Parathyroid adenoma (tissue), 2 donors: ENCODE results near the gene NEGR1.

Source experiments
- H2AFZ ChIP-seq: fragments of 300-600 bp; sonication (generic); one replicate; pipeline ENCODE4 v1.7.0; 2017; ENCODE audit warnings: antibody characterized with exemption, mild to moderate bottlenecking
- H3K27ac ChIP-seq: fragments of 300-600 bp; sonication (generic); one replicate; pipeline ENCODE4 v1.7.0; 2017
- H3K27me3 ChIP-seq: fragments of 300-600 bp; sonication (generic); one replicate; pipeline ENCODE4 v1.7.0; 2017; ENCODE audit warnings: low read length; ENCODE audit not compliant: control insufficient read depth, insufficient read depth
- H3K36me3 ChIP-seq: fragments of 300-600 bp; sonication (generic); one replicate; pipeline ENCODE4 v1.7.0; 2017; ENCODE audit warnings: low read length; ENCODE audit not compliant: control insufficient read depth, insufficient read depth
- H3K4me1 ChIP-seq: fragments of 300-600 bp; sonication (generic); one replicate; pipeline ENCODE4 v1.7.0; 2017; ENCODE audit warnings: control low read depth
- H3K4me2 ChIP-seq: fragments of 300-600 bp; sonication (generic); one replicate; pipeline ENCODE4 v1.7.0; 2017; ENCODE audit warnings: low read length
- H3K4me3 ChIP-seq: fragments of 300-600 bp; sonication (generic); one replicate; pipeline ENCODE4 v1.7.0; 2017; ENCODE audit warnings: low read depth, low read length
- H3K79me2 ChIP-seq: fragments of 300-600 bp; sonication (generic); one replicate; pipeline ENCODE4 v1.7.0; 2017; ENCODE audit warnings: control low read depth
- H3K9ac ChIP-seq: fragments of 300-600 bp; sonication (generic); one replicate; pipeline ENCODE4 v1.7.0; 2017; ENCODE audit warnings: mild to moderate bottlenecking
- H3K9me3 ChIP-seq: fragments of 300-600 bp; sonication (generic); one replicate; pipeline ENCODE4 v1.7.0; 2017; ENCODE audit warnings: low read length; ENCODE audit not compliant: control insufficient read depth
- CTCF ChIP-seq: fragments of 300-600 bp; sonication (generic); IDR thresholded peaks from one replicate; pipeline ENCODE4 v1.7.0; 2017; ENCODE audit warnings: antibody characterized with exemption, mild to moderate bottlenecking
- donor health status: primary hyperparathyroidism.

NEGR1 gene

GRCh38 chr1:71786218-71786617, 496.1 kb downstream of the NEGR1 start:
- no peak for TF ChIP-seq CTCF
- H3K9ac ChIP-seq, result no peak overlapping the region
- no peak overlapping the region for H3K4me3 ChIP-seq
- H3K9me3 ChIP-seq, result no peaks in the 10 kb centered on the region
- no peaks in the 10 kb centered on the region for H3K79me2 ChIP-seq
- no peaks in the 10 kb centered on the region for H3K27me3 ChIP-seq
- no peak overlapping the region for H3K4me2 ChIP-seq
- no peak overlapping the region for H3K27ac ChIP-seq
- H2AFZ ChIP-seq, result no peak overlapping the region
- H3K4me1 ChIP-seq, result no peaks in the 10 kb centered on the region
- no peaks in the 10 kb centered on the region for H3K36me3 ChIP-seq

- H3K9me3 ChIP-seq, result no peaks in the 10 kb centered on the region
- no peaks in the 10 kb centered on the region for H3K4me1 ChIP-seq
- no peak overlapping the region for H3K9ac ChIP-seq
- H2AFZ ChIP-seq, result no peak overlapping the region
- no peaks in the 10 kb centered on the region for H3K79me2 ChIP-seq
- no peak overlapping the region for H3K4me3 ChIP-seq
- no peaks in the 10 kb centered on the region for H3K36me3 ChIP-seq
- no peak overlapping the region for H3K27ac ChIP-seq
- H3K27me3 ChIP-seq, result no peaks in the 10 kb centered on the region
- H3K4me2 ChIP-seq, result no peak overlapping the region
- no peak for TF ChIP-seq CTCF
Measured at GRCh38 chr1:71785450-71785849, 496.9 kb downstream of the NEGR1 start.

- no peaks in the 10 kb centered on the region for H3K79me2 ChIP-seq
- H3K36me3 ChIP-seq, result no peaks in the 10 kb centered on the region
- no peak for TF ChIP-seq CTCF
- H3K27me3 ChIP-seq, result no peaks in the 10 kb centered on the region
- no peak overlapping the region for H3K4me2 ChIP-seq
- no peaks in the 10 kb centered on the region for H3K4me1 ChIP-seq
- H3K4me3 ChIP-seq, result no peak overlapping the region
- no peak overlapping the region for H3K9ac ChIP-seq
- no peaks in the 10 kb centered on the region for H3K9me3 ChIP-seq
- no peak overlapping the region for H3K27ac ChIP-seq
- H2AFZ ChIP-seq, result no peak overlapping the region
Measured at GRCh38 chr1:71785000-71785399, 497.3 kb downstream of the NEGR1 start.

GRCh38 chr1:71784241-71784640, 498.1 kb downstream of the NEGR1 start:
- H3K36me3 ChIP-seq, result no peaks in the 10 kb centered on the region
- H2AFZ ChIP-seq, result no peak overlapping the region
- H3K9ac ChIP-seq, result no peak overlapping the region
- no peaks in the 10 kb centered on the region for H3K9me3 ChIP-seq
- H3K4me2 ChIP-seq, result no peak overlapping the region
- H3K4me1 ChIP-seq, result no peaks in the 10 kb centered on the region
- no peak for TF ChIP-seq CTCF
- no peak overlapping the region for H3K27ac ChIP-seq
- no peaks in the 10 kb centered on the region for H3K27me3 ChIP-seq
- H3K79me2 ChIP-seq, result no peaks in the 10 kb centered on the region
- no peak overlapping the region for H3K4me3 ChIP-seq

- Histone ChIP-seq H3K9me3 (no peaks in the 10 kb centered on the region), H3K4me2 (no peak overlapping the region), H2AFZ (no peak overlapping the region), H3K9ac (no peak overlapping the region), H3K36me3 (no peaks in the 10 kb centered on the region), H3K79me2 (no peaks in the 10 kb centered on the region), H3K4me3 (no peak overlapping the region), H3K27me3 (no peaks in the 10 kb centered on the region), H3K4me1 (no peaks in the 10 kb centered on the region), H3K27ac (no peak overlapping the region)
- TF ChIP-seq CTCF, result no peak
Measured at GRCh38 chr1:71783071-71783470, 499.3 kb downstream of the NEGR1 start.
